ENCODE data around the gene PRPF18. TPM values are rescaled to one million over a fixed set of nuclear protein-coding genes. Genes with fewer than 3 reads are reported as not detected.

PRPF18 gene
- total RNA-seq, 1 experiment from 2014 or later, result 13.4 TPM

DNA sequence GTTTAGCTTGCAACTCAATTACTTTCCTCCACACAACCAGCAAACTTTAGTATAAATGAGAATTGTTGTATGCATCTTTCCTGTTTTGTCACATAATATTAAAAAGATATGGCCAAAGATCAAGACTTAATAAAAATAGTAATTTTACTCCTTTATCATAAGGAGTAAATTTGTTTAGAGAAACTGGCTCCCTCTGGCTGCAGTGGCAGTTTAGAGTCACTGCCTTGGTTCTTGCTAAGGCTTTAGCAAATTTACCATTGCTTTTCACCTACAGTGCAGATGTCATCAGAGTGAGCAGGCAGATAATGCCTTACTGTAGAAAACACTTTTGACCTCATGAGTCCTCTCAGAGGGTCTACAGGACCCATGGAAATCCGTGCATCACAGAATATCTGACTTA lies 2.6 kb downstream of the PRPF18 start:
- ChIA-PET POLR2A (no interaction called here), CTCF (interaction anchor here (1.1 to 1.4 kb wide), 2 partner anchors 10 to 217 kb away, joined by 3 to 6 read pairs; no protein-coding TSS in a partner anchor)
- Mint-ChIP-seq H3K27ac (no peak overlapping the region), H3K9me3 (no peaks in the 10 kb centered on the region), H3K36me3 (no peaks in the 10 kb centered on the region), H3K27me3 (ENCODE audit: low read depth) (no peaks in the 10 kb centered on the region), H3K4me1 (peaks cover 14% of the 10 kb centered on the region), H3K4me3 (no peak overlapping the region)
- TF ChIP-seq ZNF512 (CRISPR knock-in tag; IDR thresholded peaks at IDR 0.05; ENCODE audit: borderline replicate concordance), result no peak
- TF ChIP-seq, protein P1, sequence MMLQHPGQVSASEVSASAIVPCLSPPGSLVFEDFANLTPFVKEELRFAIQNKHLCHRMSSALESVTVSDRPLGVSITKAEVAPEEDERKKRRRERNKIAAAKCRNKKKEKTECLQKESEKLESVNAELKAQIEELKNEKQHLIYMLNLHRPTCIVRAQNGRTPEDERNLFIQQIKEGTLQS (CRISPR knock-in tag; conservative IDR thresholded peaks at IDR 0.05), result no peak
- TF ChIP-seq ZNF138 (CRISPR knock-in tag; conservative IDR thresholded peaks at IDR 0.05), result no peak
- TF ChIP-seq JAZF1 (CRISPR knock-in tag; IDR thresholded peaks at IDR 0.05), result no peak
- TF ChIP-seq IRF2 (CRISPR knock-in tag; IDR thresholded peaks at IDR 0.05; ENCODE audit: borderline replicate concordance, low read depth), result no peak
- ATAC-seq, result no peak
- no peak for DNase-seq (ENCODE audit: low spot score)

DNA sequence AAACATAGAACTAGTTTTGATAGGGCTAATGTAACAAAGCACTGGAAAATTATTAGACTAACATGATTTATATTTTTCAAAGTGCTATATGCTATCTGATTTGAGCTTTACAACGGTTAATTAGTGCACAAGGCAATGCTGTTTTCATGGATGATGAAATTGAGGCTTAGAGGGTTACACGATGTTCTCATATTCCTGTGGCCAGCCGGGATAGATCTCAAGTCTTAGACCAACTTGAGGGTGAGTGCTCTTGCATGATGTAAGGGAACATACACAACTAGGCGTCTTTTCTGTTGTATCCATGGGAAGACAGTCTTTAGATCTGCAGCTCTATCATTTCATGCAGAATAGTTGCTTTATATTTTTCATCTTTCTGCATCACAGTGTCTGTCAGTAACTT lies 4.1 kb downstream of the PRPF18 start:
- Mint-ChIP-seq H3K36me3 (no peaks in the 10 kb centered on the region), H3K9me3 (no peaks in the 10 kb centered on the region), H3K27ac (no peak overlapping the region), H3K27me3 (ENCODE audit: low read depth) (no peaks in the 10 kb centered on the region), H3K4me1 (peaks cover 14% of the 10 kb centered on the region), H3K4me3 (no peak overlapping the region)
- DNase-seq (ENCODE audit: low spot score) (no peak), ATAC-seq (no peak)
- ChIA-PET CTCF (interaction anchor here (0.5 kb wide), 1 partner anchor 99 kb away, joined by 4 read pairs; no protein-coding TSS in a partner anchor), POLR2A (no interaction called here)
- no peak for TF ChIP-seq ZNF219 (CRISPR knock-in tag; IDR thresholded peaks at IDR 0.05; ENCODE audit: borderline replicate concordance)
- no peak for TF ChIP-seq TEAD4 (CRISPR knock-in tag; IDR thresholded peaks at IDR 0.05)
- no peak for TF ChIP-seq ZNF423 (CRISPR knock-in tag; IDR thresholded peaks at IDR 0.05)
- no peak for TF ChIP-seq USF1 (CRISPR knock-in tag; IDR thresholded peaks at IDR 0.05)
- no peak for TF ChIP-seq ZNF281 (CRISPR knock-in tag; IDR thresholded peaks at IDR 0.05)
- TF ChIP-seq TEAD1 (CRISPR knock-in tag; IDR thresholded peaks at IDR 0.05), result no peak
- TF ChIP-seq CREB1 (CRISPR knock-in tag; IDR thresholded peaks at IDR 0.05), result no peak
- TF ChIP-seq NR2C2 (CRISPR knock-in tag; IDR thresholded peaks at IDR 0.05), result no peak
- TF ChIP-seq USF2 (CRISPR knock-in tag; IDR thresholded peaks at IDR 0.05), result no peak
- TF ChIP-seq NFATC4 (CRISPR knock-in tag; IDR thresholded peaks at IDR 0.05), result no peak

- Mint-ChIP-seq H3K4me1 (peaks cover 9% of the 10 kb centered on the region), H3K27ac (no peak overlapping the region), H3K9me3 (no peaks in the 10 kb centered on the region), H3K36me3 (no peaks in the 10 kb centered on the region), H3K4me3 (no peak overlapping the region), H3K27me3 (ENCODE audit: low read depth) (no peaks in the 10 kb centered on the region)
- ChIA-PET POLR2A (no interaction called here), CTCF (no interaction called here)
- DNase-seq (ENCODE audit: low spot score) (no peak), ATAC-seq (no peak)
- TF ChIP-seq MLX (CRISPR knock-in tag; IDR thresholded peaks at IDR 0.05) (no peak), GTF2I (CRISPR knock-in tag; conservative IDR thresholded peaks at IDR 0.05) (no peak), ARID4B (CRISPR knock-in tag; IDR thresholded peaks at IDR 0.05; ENCODE audit: borderline replicate concordance) (no peak), NR2C2 (CRISPR knock-in tag; IDR thresholded peaks at IDR 0.05) (no peak), NFYB (CRISPR knock-in tag; conservative IDR thresholded peaks at IDR 0.05; ENCODE audit: low read depth) (no peak), ZNF121 (CRISPR knock-in tag; IDR thresholded peaks at IDR 0.05) (no peak), FOXP1 (CRISPR knock-in tag; IDR thresholded peaks at IDR 0.05; ENCODE audit: borderline replicate concordance) (no peak)
- TF ChIP-seq, protein P2, sequence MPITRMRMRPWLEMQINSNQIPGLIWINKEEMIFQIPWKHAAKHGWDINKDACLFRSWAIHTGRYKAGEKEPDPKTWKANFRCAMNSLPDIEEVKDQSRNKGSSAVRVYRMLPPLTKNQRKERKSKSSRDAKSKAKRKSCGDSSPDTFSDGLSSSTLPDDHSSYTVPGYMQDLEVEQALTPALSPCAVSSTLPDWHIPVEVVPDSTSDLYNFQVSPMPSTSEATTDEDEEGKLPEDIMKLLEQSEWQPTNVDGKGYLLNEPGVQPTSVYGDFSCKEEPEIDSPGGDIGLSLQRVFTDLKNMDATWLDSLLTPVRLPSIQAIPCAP (CRISPR knock-in tag; IDR thresholded peaks at IDR 0.05), result no peak
Measured at GRCh38 chr10:13592306-13592705, 5.5 kb downstream of the PRPF18 start.
